HCT116 (cell line): Measurements from ENCODE around the gene MIEF1. TPM values are rescaled to one million over a fixed set of nuclear protein-coding genes. Genes with fewer than 3 reads are reported as not detected.

Source experiments
- ATAC-seq: fragments of 200-7000 bp; cut with Tn5 transposase; 2 replicates; pipeline ENCODE4 v1.9.1; 2020; ENCODE audit warnings: mild to moderate bottlenecking, moderate library complexity
- BruUV-seq: library from RNA; stranded (reverse); fragments of 400-500 nt; replicated peaks from 2 replicates; lab custom pipeline; 2021; lab: Mats Ljungman, UMichigan
- CTCF ChIA-PET: fragments of 300-600 bp; sonication (Branson Sonifier 250); formaldehyde crosslinking; loops from one replicate; lab custom pipeline; 2021; ENCODE audit warnings: antibody characterized with exemption; lab: Charles Lee
- POLR2A ChIA-PET: fragments of 300-600, 350-600 bp; sonication (Branson Sonifier 250); formaldehyde crosslinking; loops from one replicate; lab custom pipeline; 2021; ENCODE audit warnings: antibody characterized with exemption; lab: Charles Lee
- RAD21 ChIA-PET, 2 experiments: fragments of 300-600 bp; sonication (Branson Sonifier 250); formaldehyde crosslinking; loops; one replicate each; lab custom pipeline; 2023; ENCODE audit warnings: low total read pairs in 2 of 2; ENCODE audit not compliant: uncharacterized antibody in 2 of 2, unreplicated experiment in 2 of 2, low non-redundant PET in 1 of 2; lab: Charles Lee
- DNase-seq: peaks from one replicate; pipeline ENCODE4 v3.0.0-alpha.2; 2010; ENCODE audit warnings: low read depth, low spot score
- H2AFZ ChIP-seq: fragments of 200-600 bp; shearing (Covaris generic), sonication (generic); 2 replicates; pipeline ENCODE4 v1.6.1; 2017; ENCODE audit warnings: low read depth, mixed run types, mixed read lengths, antibody characterized with exemption, low read length; ENCODE audit not compliant: poor library complexity, severe bottlenecking
- H3K27ac ChIP-seq: 2 replicates; pipeline ENCODE4 v1.5.1; 2012; ENCODE audit warnings: low read depth, low read length
- H3K27me3 ChIP-seq: fragments of 200-600 bp; sonication (generic); 2 replicates; pipeline ENCODE4 v1.6.1; 2016; ENCODE audit warnings: mixed run types, low read length, mixed read lengths; ENCODE audit not compliant: insufficient read depth
- H3K36me3 ChIP-seq, 2 experiments: fragments of 200-500 bp in 1 of 2; fragments of 200-600 bp in 1 of 2; sonication (Bioruptor generic) in 1 of 2; sonication (generic) in 1 of 2; 2 replicates each; pipeline versions ENCODE4 v1.5.1 to v1.6.1; 2014 to 2016; ENCODE audit warnings: low read length in 2 of 2, inconsistent platforms in 1 of 2, mixed read lengths in 1 of 2, mixed run types in 1 of 2; ENCODE audit not compliant: insufficient read depth in 2 of 2, control insufficient read depth in 1 of 2
- H3K4me1 ChIP-seq, 2 experiments: fragments of 200-600 bp in 1 of 2; sonication (generic) in 1 of 2; 2 replicates each; pipeline versions ENCODE4 v1.5.1 to v1.6.1; 2012 to 2017; ENCODE audit warnings: low read length in 2 of 2, inconsistent platforms in 1 of 2, mild to moderate bottlenecking in 1 of 2, mixed read lengths in 1 of 2, mixed run types in 1 of 2, moderate library complexity in 1 of 2; ENCODE audit not compliant: insufficient read depth in 2 of 2, control insufficient read depth in 1 of 2
- H3K4me2 ChIP-seq: fragments of 200-600 bp; sonication (generic); 2 replicates; pipeline ENCODE4 v1.6.1; 2017; ENCODE audit warnings: mixed run types, low read length, mixed read lengths
- H3K4me3 ChIP-seq, 2 experiments: fragments of 200-600 bp in 1 of 2; sonication (generic) in 1 of 2; replicated peaks in 1 of 2; 2 replicates each; pipeline ENCODE4 v1.5.1; 2011 to 2016; ENCODE audit warnings: low read length in 2 of 2, control low read depth in 1 of 2, low read depth in 1 of 2, mild to moderate bottlenecking in 1 of 2, mixed read lengths in 1 of 2, mixed run types in 1 of 2
- H3K79me2 ChIP-seq: fragments of 200-600 bp; sonication (generic); 2 replicates; pipeline ENCODE4 v1.6.1; 2017; ENCODE audit warnings: mild to moderate bottlenecking, mixed run types, low read length, moderate library complexity, mixed read lengths; ENCODE audit not compliant: insufficient read depth
- H3K9ac ChIP-seq: fragments of 200-600 bp; sonication (generic); 2 replicates; pipeline ENCODE4 v1.6.1; 2016; ENCODE audit warnings: low read length, mixed read lengths
- H3K9me2 ChIP-seq: fragments of 200-600 bp; sonication (generic), shearing (Covaris generic); 2 replicates; pipeline ENCODE4 v1.6.1; 2017; ENCODE audit warnings: mixed run types, mild to moderate bottlenecking, moderate library complexity; ENCODE audit not compliant: insufficient read depth
- H3K9me3 ChIP-seq, 2 experiments: fragments of 200-500 bp in 1 of 2; fragments of 200-600 bp in 1 of 2; sonication (Bioruptor generic) in 1 of 2; sonication (generic) in 1 of 2; 2 replicates each; pipeline ENCODE4 v1.6.1; 2014 to 2017; ENCODE audit warnings: low read length in 2 of 2, mixed read lengths in 2 of 2, inconsistent platforms in 1 of 2, low read depth in 1 of 2, mild to moderate bottlenecking in 1 of 2, mixed run types in 1 of 2, moderate library complexity in 1 of 2; ENCODE audit not compliant: control insufficient read depth in 1 of 2, insufficient read depth in 1 of 2
- H4K20me1 ChIP-seq: fragments of 200-600 bp; sonication (generic), shearing (Covaris generic); 2 replicates; pipeline ENCODE4 v1.6.1; 2017; ENCODE audit warnings: mixed run types, mild to moderate bottlenecking, moderate library complexity; ENCODE audit not compliant: insufficient read depth
- ATF3 ChIP-seq: IDR thresholded peaks from 2 replicates; pipeline ENCODE4 v1.6.1; 2012
- CEBPB ChIP-seq: IDR thresholded peaks from 2 replicates; pipeline ENCODE4 v1.6.1; 2012; ENCODE audit warnings: low read depth
- EZH2 ChIP-seq: fragments of 200-600 bp; sonication (generic); IDR thresholded peaks from 2 replicates; pipeline ENCODE4 v1.6.1; 2017; ENCODE audit warnings: antibody characterized with exemption, mixed run types
- EZH2phosphoT487 ChIP-seq: fragments of 200-600 bp; IDR thresholded peaks from 2 replicates; pipeline ENCODE4 v1.6.1; 2018; ENCODE audit warnings: antibody characterized with exemption, borderline replicate concordance
- JUND ChIP-seq: IDR thresholded peaks from 2 replicates; pipeline ENCODE4 v1.6.1; 2012
- POLR2A ChIP-seq: IDR thresholded peaks from 2 replicates; pipeline ENCODE4 v1.7.0; 2011; ENCODE audit warnings: borderline replicate concordance; ENCODE audit not compliant: insufficient read depth, insufficient read length; ENCODE audit errors: extremely low read depth
- POLR2AphosphoS5 ChIP-seq: IDR thresholded peaks from 2 replicates; pipeline ENCODE4 v1.6.1; 2011; ENCODE audit warnings: mild to moderate bottlenecking, low read depth, low read length, moderate library complexity
- SIN3A ChIP-seq: IDR thresholded peaks from 2 replicates; pipeline ENCODE4 v1.6.1; 2012; ENCODE audit warnings: low read depth
- SP1 ChIP-seq: IDR thresholded peaks from 2 replicates; pipeline ENCODE4 v1.6.1; 2012; ENCODE audit warnings: low read depth
- TCF7L2 ChIP-seq: IDR thresholded peaks from 2 replicates; pipeline ENCODE4 v1.7.0; 2011; ENCODE audit warnings: borderline replicate concordance, inconsistent platforms; ENCODE audit not compliant: insufficient read depth, insufficient read length; ENCODE audit errors: extremely low read depth
- YY1 ChIP-seq: IDR thresholded peaks from 2 replicates; pipeline ENCODE4 v1.6.1; 2011; ENCODE audit warnings: low read length, low read depth, moderate library complexity, mild to moderate bottlenecking; ENCODE audit not compliant: insufficient replicate concordance; ENCODE audit errors: extremely low read depth
- ZBTB33 ChIP-seq: IDR thresholded peaks from 2 replicates; pipeline ENCODE4 v1.6.1; 2011; ENCODE audit warnings: mild to moderate bottlenecking, low read length, moderate library complexity; ENCODE audit not compliant: insufficient replicate concordance; ENCODE audit errors: extremely low read depth
- ZFX ChIP-seq: fragments of 450-650 bp; IDR thresholded peaks from 2 replicates; pipeline ENCODE4 v1.6.1; 2017
- intact Hi-C: fragments of 100-400 bp; cut with micrococcal nuclease; formaldehyde crosslinking; loops from 2 replicates; pipeline ENCODE4 v1.10.0; 2022
- total RNA-seq: library from RNA; stranded (reverse); gene quantifications from one replicate; pipeline ENCODE4 v1.2.1, GENCODE V29; 2021; ENCODE audit not compliant: unreplicated experiment

MIEF1 gene
- total RNA-seq, 1 experiment from 2014 or later, result 42.8 TPM

DNA sequence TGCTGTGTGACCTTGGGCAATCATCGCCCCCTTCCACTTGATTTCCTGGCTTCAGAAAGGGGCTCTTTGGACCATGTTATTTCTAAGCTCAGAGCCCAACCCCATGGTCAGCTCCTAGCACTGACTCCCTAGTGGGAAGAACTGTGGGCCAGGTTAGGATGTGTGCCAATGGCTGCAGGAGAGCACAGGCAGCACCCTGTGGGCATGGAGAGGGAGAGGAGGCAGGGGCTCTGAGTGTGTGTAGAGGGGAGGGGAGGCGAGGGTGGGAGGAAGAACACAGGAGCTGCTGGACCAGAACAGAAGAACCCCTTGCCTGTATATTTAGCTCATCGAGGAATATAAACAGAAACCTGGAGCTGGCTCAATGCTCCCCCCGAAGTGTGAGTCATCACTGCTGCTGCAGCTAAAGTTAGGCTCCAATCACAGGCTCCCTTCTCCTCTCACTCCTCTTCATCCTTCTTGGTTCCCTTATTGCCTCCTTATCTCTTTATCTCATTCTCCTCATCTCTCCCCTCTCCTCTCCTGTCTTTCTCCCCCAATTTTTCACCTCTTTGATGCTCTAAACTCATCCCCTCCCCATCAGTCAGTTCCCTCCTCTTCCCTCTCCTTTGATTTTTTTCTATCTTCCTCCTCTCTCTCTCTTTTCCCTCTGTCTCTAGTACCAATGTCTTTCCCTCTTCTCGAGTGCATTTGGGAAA lies 44.9 kb downstream of the MIEF1 start:
- Histone ChIP-seq H3K27ac (no peak overlapping the region), H3K9me3 (no peaks in the 10 kb centered on the region), H2AFZ (no peak overlapping the region), H3K4me3 (no peak overlapping the region), H3K9ac (no peak overlapping the region), H3K4me2 (peak overlapping the region; percentile 28; the same call in 1 of the 2 replicates), H3K4me1 (peaks cover 3 to 8% of the 10 kb centered on the region in 2 experiments; a peak in 2 of 4 replicates), H3K79me2 (no peaks in the 10 kb centered on the region), H4K20me1 (no peaks in the 10 kb centered on the region), H3K27me3 (peaks cover 21% of the 10 kb centered on the region; the same call in 1 of the 2 replicates), H3K9me2 (no peaks in the 10 kb centered on the region), H3K36me3 (no peaks in the 10 kb centered on the region)
- ATAC-seq (0 out of 2 replicates have a peak, but pooled peaks have one; percentile 24), DNase-seq (no peak)
- intact Hi-C loops, result no loop called here
- ChIA-PET RAD21 (no interaction called here), POLR2A (no interaction called here), CTCF (interaction anchor here (0.9 to 1.0 kb wide), 2 partner anchors 8 to 13 kb away, joined by 3 read pairs; no protein-coding TSS in a partner anchor)
- TF ChIP-seq TCF7L2 (no peak), ZFX (no peak), POLR2A (no peak), CEBPB (no peak), YY1 (no peak), EZH2phosphoT487 (no peak), EZH2 (no peak), SIN3A (no peak), SP1 (no peak), ZBTB33 (no peak), ATF3 (no peak), JUND (no peak), POLR2AphosphoS5 (no peak)
- no TSS peak for BruUV-seq
